HL-60 (cell line): Measurements from ENCODE around the gene LIPE.

Source experiments
- DNase-seq, 2 experiments: peaks; one replicate each; pipeline ENCODE4 v3.0.0-alpha.2; 2010 to 2020; ENCODE audit warnings: low read depth in 1 of 2, low spot score in 1 of 2
- H3K27ac ChIP-seq: fragments of 250-450 bp; sonication (Bioruptor Pico); replicated peaks from 2 replicates; pipeline ENCODE4 v1.5.1; 2020; ENCODE audit warnings: mild to moderate bottlenecking, moderate library complexity
- H3K27me3 ChIP-seq: fragments of 250-450 bp; sonication (Bioruptor Pico); 2 replicates; pipeline ENCODE4 v1.5.1; 2021; ENCODE audit warnings: mild to moderate bottlenecking, moderate library complexity; ENCODE audit not compliant: insufficient read depth, poor library complexity, severe bottlenecking
- H3K4me3 ChIP-seq: replicated peaks from 2 replicates; pipeline ENCODE4 v1.5.1; 2011; ENCODE audit warnings: mild to moderate bottlenecking, control low read depth, low read length; ENCODE audit not compliant: insufficient read depth
- GABPA ChIP-seq: IDR thresholded peaks from 2 replicates; pipeline ENCODE4 v1.6.1; 2012; ENCODE audit warnings: low read depth
- POLR2AphosphoS5 ChIP-seq: IDR thresholded peaks from 2 replicates; pipeline ENCODE4 v1.6.1; 2012; ENCODE audit warnings: low read depth
- SPI1 ChIP-seq: IDR thresholded peaks from 2 replicates; pipeline ENCODE4 v1.6.1; 2012; ENCODE audit warnings: low read depth, mild to moderate bottlenecking, borderline replicate concordance
- TF ChIP-seq, protein P1 (sequence below): IDR thresholded peaks from 2 replicates; pipeline ENCODE4 v1.6.1; 2012; ENCODE audit warnings: low read depth; ENCODE audit not compliant: insufficient replicate concordance
- TF ChIP-seq, protein P2 (sequence below): IDR thresholded peaks from one replicate; pipeline ENCODE4 v1.5.1; 2011; ENCODE audit warnings: low read length, control low read depth, inconsistent platforms; ENCODE audit not compliant: insufficient read depth

Gene LIPE

DNA sequence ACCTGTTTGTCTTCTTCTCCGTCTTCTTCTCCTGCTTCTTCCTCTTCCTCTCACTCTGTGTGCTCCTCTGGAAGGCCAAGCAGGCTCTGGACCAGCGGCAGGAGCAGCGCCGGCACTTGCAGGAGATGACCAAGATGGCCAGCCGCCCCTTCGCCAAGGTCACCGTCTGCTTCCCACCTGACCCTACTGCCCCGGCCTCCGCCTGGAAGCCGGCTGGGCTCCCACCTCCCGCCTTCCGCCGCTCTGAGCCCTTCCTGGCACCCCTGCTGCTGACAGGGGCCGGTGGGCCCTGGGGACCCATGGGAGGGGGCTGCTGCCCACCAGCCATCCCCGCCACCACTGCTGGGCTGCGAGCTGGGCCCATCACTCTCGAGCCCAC is 51.0 kb downstream of the LIPE start:
- no peaks in the 10 kb centered on the region for H3K27me3 ChIP-seq
- no peak for DNase-seq
- H3K27ac ChIP-seq = no peak overlapping the region
- H3K4me3 ChIP-seq = no peak overlapping the region
- TF ChIP-seq, protein P1, sequence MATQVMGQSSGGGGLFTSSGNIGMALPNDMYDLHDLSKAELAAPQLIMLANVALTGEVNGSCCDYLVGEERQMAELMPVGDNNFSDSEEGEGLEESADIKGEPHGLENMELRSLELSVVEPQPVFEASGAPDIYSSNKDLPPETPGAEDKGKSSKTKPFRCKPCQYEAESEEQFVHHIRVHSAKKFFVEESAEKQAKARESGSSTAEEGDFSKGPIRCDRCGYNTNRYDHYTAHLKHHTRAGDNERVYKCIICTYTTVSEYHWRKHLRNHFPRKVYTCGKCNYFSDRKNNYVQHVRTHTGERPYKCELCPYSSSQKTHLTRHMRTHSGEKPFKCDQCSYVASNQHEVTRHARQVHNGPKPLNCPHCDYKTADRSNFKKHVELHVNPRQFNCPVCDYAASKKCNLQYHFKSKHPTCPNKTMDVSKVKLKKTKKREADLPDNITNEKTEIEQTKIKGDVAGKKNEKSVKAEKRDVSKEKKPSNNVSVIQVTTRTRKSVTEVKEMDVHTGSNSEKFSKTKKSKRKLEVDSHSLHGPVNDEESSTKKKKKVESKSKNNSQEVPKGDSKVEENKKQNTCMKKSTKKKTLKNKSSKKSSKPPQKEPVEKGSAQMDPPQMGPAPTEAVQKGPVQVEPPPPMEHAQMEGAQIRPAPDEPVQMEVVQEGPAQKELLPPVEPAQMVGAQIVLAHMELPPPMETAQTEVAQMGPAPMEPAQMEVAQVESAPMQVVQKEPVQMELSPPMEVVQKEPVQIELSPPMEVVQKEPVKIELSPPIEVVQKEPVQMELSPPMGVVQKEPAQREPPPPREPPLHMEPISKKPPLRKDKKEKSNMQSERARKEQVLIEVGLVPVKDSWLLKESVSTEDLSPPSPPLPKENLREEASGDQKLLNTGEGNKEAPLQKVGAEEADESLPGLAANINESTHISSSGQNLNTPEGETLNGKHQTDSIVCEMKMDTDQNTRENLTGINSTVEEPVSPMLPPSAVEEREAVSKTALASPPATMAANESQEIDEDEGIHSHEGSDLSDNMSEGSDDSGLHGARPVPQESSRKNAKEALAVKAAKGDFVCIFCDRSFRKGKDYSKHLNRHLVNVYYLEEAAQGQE = no peak
- TF ChIP-seq GABPA = no peak
- no peak for TF ChIP-seq POLR2AphosphoS5
- TF ChIP-seq SPI1 = no peak
- TF ChIP-seq, protein P2, sequence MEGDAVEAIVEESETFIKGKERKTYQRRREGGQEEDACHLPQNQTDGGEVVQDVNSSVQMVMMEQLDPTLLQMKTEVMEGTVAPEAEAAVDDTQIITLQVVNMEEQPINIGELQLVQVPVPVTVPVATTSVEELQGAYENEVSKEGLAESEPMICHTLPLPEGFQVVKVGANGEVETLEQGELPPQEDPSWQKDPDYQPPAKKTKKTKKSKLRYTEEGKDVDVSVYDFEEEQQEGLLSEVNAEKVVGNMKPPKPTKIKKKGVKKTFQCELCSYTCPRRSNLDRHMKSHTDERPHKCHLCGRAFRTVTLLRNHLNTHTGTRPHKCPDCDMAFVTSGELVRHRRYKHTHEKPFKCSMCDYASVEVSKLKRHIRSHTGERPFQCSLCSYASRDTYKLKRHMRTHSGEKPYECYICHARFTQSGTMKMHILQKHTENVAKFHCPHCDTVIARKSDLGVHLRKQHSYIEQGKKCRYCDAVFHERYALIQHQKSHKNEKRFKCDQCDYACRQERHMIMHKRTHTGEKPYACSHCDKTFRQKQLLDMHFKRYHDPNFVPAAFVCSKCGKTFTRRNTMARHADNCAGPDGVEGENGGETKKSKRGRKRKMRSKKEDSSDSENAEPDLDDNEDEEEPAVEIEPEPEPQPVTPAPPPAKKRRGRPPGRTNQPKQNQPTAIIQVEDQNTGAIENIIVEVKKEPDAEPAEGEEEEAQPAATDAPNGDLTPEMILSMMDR = no peak

DNA sequence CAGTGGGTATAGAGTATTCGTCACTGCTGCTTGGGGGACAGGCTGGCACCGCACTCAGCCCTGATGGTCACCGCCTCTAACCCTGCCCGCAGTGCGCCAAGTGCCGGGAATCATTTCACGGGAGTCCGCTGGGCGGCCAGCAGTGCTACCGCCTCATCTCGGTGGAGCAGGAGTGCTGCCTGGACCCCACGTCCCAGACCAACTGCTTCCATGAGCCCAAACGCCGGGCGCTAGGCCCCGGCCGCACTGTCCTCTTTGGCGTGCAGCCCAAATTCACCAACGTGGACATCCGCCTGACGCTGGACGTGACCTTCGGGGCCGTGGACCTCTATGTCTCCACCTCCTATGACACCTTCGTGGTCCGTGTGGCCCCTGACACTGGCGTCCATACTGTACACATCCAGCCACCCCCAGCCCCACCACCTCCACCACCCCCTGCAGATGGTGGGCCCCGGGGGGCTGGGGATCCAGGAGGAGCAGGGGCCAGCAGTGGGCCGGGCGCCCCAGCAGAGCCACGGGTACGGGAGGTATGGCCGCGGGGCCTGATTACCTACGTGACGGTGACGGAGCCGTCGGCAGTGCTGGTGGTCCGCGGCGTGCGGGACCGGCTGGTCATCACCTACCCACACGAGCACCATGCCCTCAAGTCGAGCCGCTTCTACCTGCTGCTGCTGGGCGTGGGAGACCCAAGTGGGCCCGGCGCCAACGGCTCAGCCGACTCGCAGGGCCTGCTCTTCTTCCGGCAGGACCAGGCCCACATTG is 51.6 kb downstream of the LIPE start:
- Histone ChIP-seq H3K27me3 (no peaks in the 10 kb centered on the region), H3K27ac (no peak overlapping the region), H3K4me3 (no peak overlapping the region)
- DNase-seq = no peak
- no peak for TF ChIP-seq GABPA
- TF ChIP-seq, protein P2 = no peak
- no peak for TF ChIP-seq SPI1
- TF ChIP-seq, protein P1 = no peak
- no peak for TF ChIP-seq POLR2AphosphoS5

DNA sequence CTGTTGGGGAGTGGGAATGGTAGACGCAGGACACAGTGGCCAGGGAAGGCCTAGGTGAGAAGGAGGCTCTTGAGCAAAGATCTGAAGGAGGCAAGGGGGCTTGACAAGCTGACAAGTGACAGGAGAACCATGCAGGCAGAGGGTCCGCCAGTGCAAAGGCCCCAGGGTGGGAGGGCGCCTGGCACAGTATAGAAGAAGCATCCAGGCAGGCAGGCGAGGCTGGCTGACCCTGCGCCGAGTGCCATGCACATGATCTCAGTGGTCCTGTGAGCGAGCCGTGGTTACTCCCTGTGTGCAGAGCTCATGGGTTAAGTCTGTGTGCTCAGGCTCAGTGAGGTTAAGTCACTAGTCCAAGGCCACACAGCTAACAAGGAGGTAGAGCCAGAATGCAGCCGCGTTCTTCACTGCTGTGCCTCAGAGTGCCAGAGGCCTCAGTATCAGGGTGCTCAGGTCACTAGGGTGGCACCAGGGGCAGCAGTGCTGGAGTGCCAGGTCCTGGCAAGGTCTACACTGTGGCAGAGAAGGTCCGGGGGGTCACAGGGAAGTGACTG is 52.3 kb downstream of the LIPE start:
- TF ChIP-seq GABPA (no peak), POLR2AphosphoS5 (no peak), SPI1 (no peak)
- TF ChIP-seq, protein P1 = no peak
- TF ChIP-seq, protein P2 = no peak
- no peak for DNase-seq
- H3K27me3 ChIP-seq = no peaks in the 10 kb centered on the region
- H3K4me3 ChIP-seq = no peak overlapping the region
- H3K27ac ChIP-seq = no peak overlapping the region
